Measurements from ENCODE around the gene REP15. TPM values are rescaled to one million over a fixed set of nuclear protein-coding genes. Genes with fewer than 3 reads are reported as not detected.

Gene REP15
- total RNA-seq, 2 donors from 2014 or later: 2.4 to 7.6 TPM

GRCh38 chr12:27707216-27707615, 11.0 kb downstream of the REP15 start:
- Mint-ChIP-seq H3K27me3 (ENCODE audit: insufficient read depth) (peaks cover 17% of the 10 kb centered on the region), H3K27ac (no peak overlapping the region), H3K4me1 (peaks cover 12% of the 10 kb centered on the region), H3K4me3 (no peak overlapping the region), H3K9me3 (peaks cover 6% of the 10 kb centered on the region), H3K36me3 (ENCODE audit: low read depth) (peaks cover 4% of the 10 kb centered on the region)
- Histone ChIP-seq H3K27me3 (ENCODE audit: control insufficient read depth, insufficient read depth, low read length, poor library complexity, severe bottlenecking) (no peaks in the 10 kb centered on the region), H3K9me3 (ENCODE audit: control insufficient read depth, low read length) (no peaks in the 10 kb centered on the region), H3K4me1 (ENCODE audit: control insufficient read depth, insufficient read depth, low read length) (no peaks in the 10 kb centered on the region), H3K4me3 (ENCODE audit: low read length) (no peak overlapping the region), H3K36me3 (ENCODE audit: control insufficient read depth, insufficient read depth, low read length) (no peaks in the 10 kb centered on the region), H3K27ac (ENCODE audit: low read depth, low read length) (no peak overlapping the region), H3K9ac (ENCODE audit: extremely low read depth, low read length, poor library complexity, severe bottlenecking) (no peak overlapping the region)
- 94% methylated on average over 2 of the region's 2 CpGs; no CpG with 5 or more reads in 1 of the 2 experiments for WGBS, 2 experiments (ENCODE audit: insufficient coverage in 1 of 2, insufficient read length in 1 of 2)
- TF ChIP-seq CTCF (conservative IDR thresholded peaks at IDR 0.05): no peak
- DNase-seq: no peak

GRCh38 chr12:27709212-27709931, 13.1 kb downstream of the REP15 start:
- Histone ChIP-seq H3K27ac (ENCODE audit: low read depth, low read length) (no peak overlapping the region), H3K9ac (ENCODE audit: extremely low read depth, low read length, poor library complexity, severe bottlenecking) (no peak overlapping the region), H3K9me3 (ENCODE audit: control insufficient read depth, low read length) (no peaks in the 10 kb centered on the region), H3K36me3 (ENCODE audit: control insufficient read depth, insufficient read depth, low read length) (no peaks in the 10 kb centered on the region), H3K4me3 (ENCODE audit: low read length) (no peak overlapping the region), H3K27me3 (ENCODE audit: control insufficient read depth, insufficient read depth, low read length, poor library complexity, severe bottlenecking) (no peaks in the 10 kb centered on the region), H3K4me1 (ENCODE audit: control insufficient read depth, insufficient read depth, low read length) (no peaks in the 10 kb centered on the region)
- Mint-ChIP-seq H3K36me3 (ENCODE audit: low read depth) (peaks cover 21% of the 10 kb centered on the region), H3K27me3 (ENCODE audit: insufficient read depth) (peaks cover 17% of the 10 kb centered on the region), H3K4me3 (peak overlapping the region; percentile 85), H3K9me3 (peaks cover 6% of the 10 kb centered on the region), H3K4me1 (peaks cover 13% of the 10 kb centered on the region), H3K27ac (no peak overlapping the region)
- no peak for DNase-seq
- no peak for TF ChIP-seq CTCF (conservative IDR thresholded peaks at IDR 0.05)
- 91 to 95% methylated on average over 9 to 12 of the region's 12 CpGs for WGBS, 2 experiments (ENCODE audit: insufficient coverage in 1 of 2, insufficient read length in 1 of 2)

- no peak overlapping the region for H3K27ac ChIP-seq (ENCODE audit: low read depth, low read length)
- WGBS, 2 experiments (ENCODE audit: insufficient coverage in 1 of 2, insufficient read length in 1 of 2): 70 to 86% methylated on average over 14 to 24 of the region's 24 CpGs
- no peak for DNase-seq
- H3K4me1 Mint-ChIP-seq: peaks cover 13% of the 10 kb centered on the region
- peak overlapping the region; percentile 89 for H3K9ac ChIP-seq (ENCODE audit: extremely low read depth, low read length, poor library complexity, severe bottlenecking)
- no peaks in the 10 kb centered on the region for H3K4me1 ChIP-seq (ENCODE audit: control insufficient read depth, insufficient read depth, low read length)
- peak overlapping the region; percentile 90 for H3K27ac Mint-ChIP-seq
- peaks cover 17% of the 10 kb centered on the region for H3K27me3 Mint-ChIP-seq (ENCODE audit: insufficient read depth)
- H3K27me3 ChIP-seq (ENCODE audit: control insufficient read depth, insufficient read depth, low read length, poor library complexity, severe bottlenecking): no peaks in the 10 kb centered on the region
- no peaks in the 10 kb centered on the region for H3K36me3 ChIP-seq (ENCODE audit: control insufficient read depth, insufficient read depth, low read length)
- H3K9me3 Mint-ChIP-seq: peaks cover 6% of the 10 kb centered on the region
- H3K36me3 Mint-ChIP-seq (ENCODE audit: low read depth): peaks cover 26% of the 10 kb centered on the region
- H3K4me3 Mint-ChIP-seq: peak overlapping the region; percentile 85
- no peak for TF ChIP-seq CTCF (conservative IDR thresholded peaks at IDR 0.05)
- peak overlapping the region; percentile 95 for H3K4me3 ChIP-seq (ENCODE audit: low read length)
- no peaks in the 10 kb centered on the region for H3K9me3 ChIP-seq (ENCODE audit: control insufficient read depth, low read length)
Measured at GRCh38 chr12:27709932-27710591, 13.8 kb downstream of the REP15 start.
